ENCODE measurements around the gene NUDT11. TPM values are rescaled to one million over a fixed set of nuclear protein-coding genes. Genes with fewer than 3 reads are reported as not detected.
"Not testable (repeated sequence)": the region's sequence is repeated elsewhere in the genome, so short reads cannot be mapped to it uniquely, and the experiment has no call there.

Gene NUDT11
- polyA plus RNA-seq (ENCODE audit: insufficient read length), result 14.8 TPM
- long read RNA-seq, donor 1, transcript NUDT11-201 (2 exons, 2,385 nt), result major isoform, 10 of 10 reads
- long read RNA-seq, donor 1, partial matches to known transcripts, result 0 of 10 reads
- long read RNA-seq, donor 1, other reads (novel, unspliced or antisense), result 0 of 10 reads
- long read RNA-seq, donor 2, transcript NUDT11-201 (2 exons, 2,385 nt), result major isoform, 8 of 8 reads
- long read RNA-seq, donor 2, partial matches to known transcripts, result 0 of 8 reads
- long read RNA-seq, donor 2, other reads (novel, unspliced or antisense), result 0 of 8 reads
- long read RNA-seq, donor 3, transcript NUDT11-201 (2 exons, 2,385 nt), result major isoform, 7 of 7 reads
- long read RNA-seq, donor 3, partial matches to known transcripts, result 0 of 7 reads
- long read RNA-seq, donor 3, other reads (novel, unspliced or antisense), result 0 of 7 reads
- long read RNA-seq, donor 4, result 0 reads
- long read RNA-seq, donor 5, transcript NUDT11-201 (2 exons, 2,385 nt), result major isoform, 9 of 9 reads
- long read RNA-seq, donor 5, partial matches to known transcripts, result 0 of 9 reads
- long read RNA-seq, donor 5, other reads (novel, unspliced or antisense), result 0 of 9 reads
- long read RNA-seq, donor 6, transcript NUDT11-201 (2 exons, 2,385 nt), result major isoform, 13 of 13 reads
- long read RNA-seq, donor 6, partial matches to known transcripts, result 0 of 13 reads
- long read RNA-seq, donor 6, other reads (novel, unspliced or antisense), result 0 of 13 reads
- long read RNA-seq, donor 7, transcript NUDT11-201 (2 exons, 2,385 nt), result major isoform, 6 of 6 reads
- long read RNA-seq, donor 7, partial matches to known transcripts, result 0 of 6 reads
- long read RNA-seq, donor 7, other reads (novel, unspliced or antisense), result 0 of 6 reads
- long read RNA-seq, donor 8, partial matches to known transcripts, result 0 of 3 reads
- long read RNA-seq, donor 8, other reads (novel, unspliced or antisense), result 0 of 3 reads

- no peak for DNase-seq
Observed at GRCh38 chrX:51496501-51497291, at the start of gene NUDT11. TSS of gene NUDT11 (minus strand) at chrX:51496592. CDS start at chrX:51496444, 148 bp downstream.

- DNase-seq, result no peak
Observed at GRCh38 chrX:51520393-51520792, 24.0 kb upstream of the NUDT11 start.

DNA sequence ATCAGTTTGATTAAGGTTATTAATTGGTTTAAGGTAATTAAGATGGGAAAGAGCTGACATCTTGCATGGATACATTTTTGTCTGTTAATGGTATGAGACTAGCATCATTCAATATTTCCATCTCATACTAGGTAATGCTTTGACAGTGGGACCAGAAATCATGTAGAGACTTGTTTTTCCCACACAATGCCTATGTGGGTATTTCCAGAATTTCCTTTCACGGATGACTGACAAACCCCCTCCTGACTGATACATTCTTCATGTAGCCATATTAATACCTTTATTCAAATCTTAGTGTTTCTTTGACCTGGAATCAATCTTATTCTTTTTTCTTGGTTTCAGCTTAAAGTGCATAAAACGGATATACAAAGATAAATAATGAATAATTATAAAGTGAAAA lies 22.7 kb upstream of the NUDT11 start:
- DNase-seq, result not testable (repeated sequence)

- DNase-seq, result no peak
Observed at GRCh38 chrX:51507551-51507950, 11.2 kb upstream of the NUDT11 start.

DNA sequence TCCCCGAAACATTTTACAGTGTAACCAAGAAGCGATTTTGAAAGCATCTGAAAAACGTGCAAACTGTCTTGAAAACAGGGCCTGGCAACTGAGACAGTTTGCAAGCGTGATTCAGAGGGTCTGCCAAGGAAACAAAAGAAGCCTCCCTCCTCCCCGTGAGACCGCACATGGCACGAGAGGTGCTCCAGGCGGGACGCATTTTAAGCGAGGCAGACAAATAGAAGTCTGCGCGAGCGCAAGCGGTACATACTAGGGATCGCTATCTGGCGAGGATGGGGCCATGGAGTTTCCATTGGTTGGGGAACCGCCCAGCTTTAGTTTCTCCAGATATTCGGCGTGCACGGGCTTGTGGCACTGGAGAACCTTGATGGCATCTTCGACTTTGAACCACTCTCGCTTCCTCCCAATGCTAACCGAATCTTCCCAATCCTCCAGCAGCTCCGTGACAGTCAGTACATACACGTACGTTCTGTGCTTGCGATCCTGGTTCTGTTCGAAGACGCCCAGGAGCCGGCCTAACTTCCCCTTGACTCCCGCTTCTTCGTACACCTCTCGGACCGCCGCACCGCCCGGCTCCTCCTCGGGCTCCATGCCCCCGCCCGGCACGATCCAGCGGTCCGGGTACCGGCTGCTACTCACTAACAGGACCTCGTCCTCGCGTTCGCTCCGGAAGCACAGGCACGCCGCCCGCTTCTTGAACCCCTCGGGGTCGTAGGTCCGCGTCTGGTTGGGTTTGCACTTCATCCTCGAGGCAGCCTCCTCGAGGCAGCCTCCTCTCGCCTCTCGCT lies 497 bp downstream of the NUDT11 start:
- not testable (repeated sequence) for DNase-seq

DNA sequence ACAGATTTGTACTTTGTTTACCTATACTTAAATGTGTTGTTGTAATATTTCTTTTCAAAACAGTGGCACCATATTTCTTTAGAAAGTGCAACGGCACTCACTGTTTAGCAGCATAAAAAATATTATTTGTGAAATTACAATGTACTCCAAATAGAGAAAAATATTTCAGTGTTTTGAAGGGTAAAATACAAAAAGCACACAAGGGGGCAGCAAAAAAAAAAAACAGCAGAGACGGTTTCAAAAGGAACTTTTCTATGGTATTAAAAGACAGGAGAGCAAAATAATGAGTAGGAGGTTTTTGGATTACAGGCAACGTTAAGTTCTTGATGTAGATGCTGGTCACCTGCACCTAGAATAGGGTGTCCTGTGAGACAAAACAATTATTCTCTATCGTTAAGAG lies 2.0 kb downstream of the NUDT11 start:
- no peak for DNase-seq

DNA sequence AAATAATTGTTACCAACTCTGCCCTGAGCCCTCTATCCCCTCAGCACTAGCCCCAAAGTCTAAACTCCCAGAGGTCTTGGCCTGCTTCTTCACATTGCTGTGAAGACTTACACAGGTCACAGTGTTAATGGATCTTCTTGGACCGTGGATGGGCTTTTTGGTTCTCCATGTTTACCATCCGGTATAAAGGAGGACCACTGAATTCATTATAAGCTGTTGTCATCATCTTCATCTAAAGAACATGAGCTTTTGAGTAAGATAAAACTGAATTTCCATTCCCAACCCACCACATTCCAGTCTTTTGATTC lies 8.5 kb downstream of the NUDT11 start:
- DNase-seq, result no peak

- no peak for DNase-seq
Observed at GRCh38 chrX:51484616-51485015, 11.8 kb downstream of the NUDT11 start.

GRCh38 chrX:51482411-51482810 lies 14.0 kb downstream of the NUDT11 start:
- DNase-seq, result not testable (repeated sequence)

DNA sequence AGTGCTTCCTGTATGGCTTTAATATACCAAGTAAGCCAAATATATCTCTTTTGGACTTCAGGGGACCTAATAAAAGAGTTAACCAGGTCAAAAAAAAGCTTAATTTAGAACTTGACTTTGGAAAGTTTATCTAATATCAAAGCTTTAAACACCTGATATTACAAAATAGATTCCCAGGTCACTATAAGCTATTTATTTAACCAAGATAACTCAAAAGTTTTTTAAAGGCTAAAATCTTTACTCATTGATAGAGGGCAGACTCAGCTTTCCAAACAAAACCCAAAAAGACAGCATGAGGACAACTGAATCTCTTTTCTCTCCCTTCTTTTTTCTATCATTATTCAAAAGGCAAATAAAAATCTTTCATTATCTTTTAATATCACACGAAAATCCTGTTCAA lies 19.5 kb downstream of the NUDT11 start:
- DNase-seq, result no peak

DNA sequence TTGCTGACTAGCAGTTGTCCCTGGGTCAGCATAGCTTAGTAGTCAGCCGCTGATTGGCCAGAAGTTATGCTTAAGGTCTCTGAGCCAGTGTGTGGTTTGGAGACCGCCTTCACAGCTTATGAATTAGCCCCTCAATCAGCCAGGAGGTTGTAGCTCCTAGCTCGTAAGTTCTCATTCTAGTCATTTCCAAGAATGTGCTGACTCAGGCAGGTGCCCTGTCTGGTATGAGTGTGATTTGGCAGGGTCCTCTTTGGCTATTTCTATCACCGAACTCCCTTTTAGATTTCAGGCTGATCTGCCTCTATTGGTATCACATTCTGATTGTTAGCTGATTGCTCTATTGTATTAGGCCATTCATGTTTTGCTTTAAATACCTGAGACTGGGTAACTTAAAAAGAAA lies 33.1 kb downstream of the NUDT11 start:
- DNase-seq, result no peak

GRCh38 chrX:51461053-51462044 lies 35.0 kb downstream of the NUDT11 start:
- DNase-seq, result peak; percentile 32

GRCh38 chrX:51459125-51459524 lies 37.3 kb downstream of the NUDT11 start:
- no peak for DNase-seq

DNA sequence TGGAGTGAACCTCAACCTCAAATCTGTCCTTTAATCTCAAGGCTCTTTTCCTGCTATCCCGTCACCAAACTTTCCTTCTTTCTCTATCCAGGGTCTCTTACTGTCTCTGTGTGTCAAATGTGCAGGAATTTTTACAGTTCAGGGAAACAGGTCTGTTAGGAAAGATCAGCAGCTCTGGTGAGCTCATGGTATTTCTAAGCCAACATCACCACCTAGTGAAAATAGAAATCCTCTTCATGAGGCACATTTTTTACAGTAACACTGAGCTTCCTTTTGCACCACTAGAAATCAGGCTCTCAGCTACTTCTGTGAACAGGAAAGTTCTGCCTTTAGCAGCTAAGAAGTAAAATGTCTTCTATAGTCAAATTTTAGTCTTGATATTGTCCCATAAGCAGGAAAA lies 39.6 kb downstream of the NUDT11 start:
- peak; percentile 12 for DNase-seq

DNA sequence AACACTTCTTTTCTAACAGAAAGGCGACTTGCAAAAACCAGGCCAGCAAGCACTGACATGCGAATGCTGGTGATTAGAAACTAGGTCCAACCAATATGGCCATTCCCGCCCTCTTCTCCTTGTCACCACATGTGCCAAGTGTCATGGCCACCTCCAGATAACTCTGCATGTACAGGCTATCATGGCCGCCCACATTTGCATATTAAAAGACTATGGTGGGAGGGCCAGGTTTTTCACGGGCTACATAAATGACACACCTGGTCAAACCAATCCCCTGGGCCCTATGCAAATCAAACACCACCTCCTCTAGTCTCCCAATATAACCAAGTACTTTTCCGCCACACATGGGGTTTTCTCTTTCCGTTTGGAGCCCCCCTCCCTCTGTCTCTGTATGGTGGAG lies 40.1 kb downstream of the NUDT11 start:
- DNase-seq, result no peak

DNA sequence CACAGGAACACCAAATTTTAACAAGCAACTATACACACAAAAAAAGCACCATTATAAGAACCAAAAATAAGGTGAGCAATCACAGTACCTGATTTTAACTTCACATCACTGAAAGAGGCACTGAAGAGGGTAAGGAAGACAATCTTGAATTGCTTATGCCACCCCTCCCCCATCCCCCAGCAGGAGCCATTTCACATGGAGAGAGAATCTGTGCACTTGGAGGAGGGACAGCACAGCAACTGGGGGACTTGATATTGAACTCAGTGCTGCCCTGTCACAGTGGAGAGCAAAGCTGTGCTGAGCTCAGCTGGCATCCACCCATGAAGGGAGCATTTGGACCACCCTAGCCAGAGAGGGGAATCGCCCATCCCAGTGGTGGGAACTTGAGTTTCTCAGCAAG lies 56.0 kb downstream of the NUDT11 start:
- DNase-seq, result no peak

Measured in left kidney (tissue), 8 donors.